HepG2 (cell line): ENCODE data around the gene PDCD2L. TPM values are rescaled to one million over a fixed set of nuclear protein-coding genes. Genes with fewer than 3 reads are reported as not detected.
A peak's percentile ranks its signal among the peaks of the same experiment; 100 is the strongest.

Experiments used
- ELF1 ChIP-seq: sonication (generic); formaldehyde crosslinking; IDR thresholded peaks from 2 replicates; pipeline ENCODE4 v1.4.0; 2020; ENCODE audit warnings: missing genetic modification reagents
- ELF3 ChIP-seq: IDR thresholded peaks from 2 replicates; pipeline ENCODE4 v1.6.1; 2016; ENCODE audit warnings: missing genetic modification reagents, missing compliant biosample characterization
- KLF13 ChIP-seq: sonication (generic); formaldehyde crosslinking; IDR thresholded peaks from 2 replicates; pipeline ENCODE4 v1.4.0; 2020; ENCODE audit warnings: mild to moderate bottlenecking, missing genetic modification reagents
- KLF16 ChIP-seq, 2 experiments: sonication (generic) in 1 of 2; formaldehyde crosslinking in 1 of 2; IDR thresholded peaks; 2 replicates each; pipeline versions ENCODE4 v1.6.1 to v1.8.0; 2016 to 2023; ENCODE audit warnings: missing genetic modification reagents in 2 of 2, missing compliant biosample characterization in 1 of 2
- NCOA5 ChIP-seq: sonication (generic); formaldehyde crosslinking; IDR thresholded peaks from 2 replicates; pipeline ENCODE4 v1.4.0; 2020; ENCODE audit warnings: missing genetic modification reagents
- NFRKB ChIP-seq: fragments of 450-650 bp; IDR thresholded peaks from 2 replicates; pipeline ENCODE4 v1.6.1; 2017
- REPIN1 ChIP-seq: sonication (generic); formaldehyde crosslinking; IDR thresholded peaks from 2 replicates; pipeline ENCODE4 v1.8.0; 2022; ENCODE audit warnings: missing genetic modification reagents, low read depth, mild to moderate bottlenecking, borderline replicate concordance
- SNAI1 ChIP-seq: sonication (generic); formaldehyde crosslinking; IDR thresholded peaks from 2 replicates; pipeline ENCODE4 v1.5.0; 2020; ENCODE audit warnings: mild to moderate bottlenecking, missing genetic modification reagents, borderline replicate concordance
- SP1 ChIP-seq, 2 experiments: fragments of 450-650 bp in 1 of 2; sonication (generic) in 1 of 2; formaldehyde crosslinking in 1 of 2; IDR thresholded peaks; 2 replicates each; pipeline versions ENCODE4 v1.4.0 to v1.6.1; 2016 to 2020; ENCODE audit warnings: missing genetic modification reagents in 1 of 2
- ZFP36L2 ChIP-seq: sonication (generic); formaldehyde crosslinking; IDR thresholded peaks from 2 replicates; pipeline ENCODE4 v1.4.0; 2020; ENCODE audit warnings: missing genetic modification reagents
- ZFY ChIP-seq: sonication (generic); formaldehyde crosslinking; IDR thresholded peaks from 2 replicates; pipeline ENCODE4 v1.4.0; 2020; ENCODE audit warnings: missing genetic modification reagents
- ZNF33B ChIP-seq: sonication (generic); formaldehyde crosslinking; IDR thresholded peaks from 2 replicates; pipeline ENCODE4 v1.5.1; 2020; ENCODE audit warnings: mild to moderate bottlenecking, missing genetic modification reagents
- ZNF350 ChIP-seq: sonication (generic); formaldehyde crosslinking; IDR thresholded peaks from 2 replicates; pipeline ENCODE4 v1.4.0; 2020; ENCODE audit warnings: mild to moderate bottlenecking, low read depth, missing genetic modification reagents, borderline replicate concordance
- ZNF430 ChIP-seq: sonication (generic); formaldehyde crosslinking; IDR thresholded peaks from 2 replicates; pipeline ENCODE4 v1.9.0; 2021; ENCODE audit warnings: mild to moderate bottlenecking, missing genetic modification reagents
- ZNF460 ChIP-seq: sonication (generic); formaldehyde crosslinking; IDR thresholded peaks from 2 replicates; pipeline ENCODE4 v1.5.1; 2020; ENCODE audit warnings: missing genetic modification reagents, mild to moderate bottlenecking, borderline replicate concordance
- ZNF75D ChIP-seq: sonication (generic); formaldehyde crosslinking; IDR thresholded peaks from 2 replicates; pipeline ENCODE4 v1.8.1; 2023; ENCODE audit warnings: missing genetic modification reagents, mild to moderate bottlenecking, borderline replicate concordance
- polyA plus RNA-seq, 8 experiments: library from polyadenylated mRNA; depleted of rRNA in 3 of 8; stranded (reverse) in 7 of 8; unstranded in 1 of 8; fragments of >200 nt; fragmentation: Illumina TruSeq in 4 of 8; extraction: Trizol in 4 of 8; gene quantifications; 2 replicates each; pipeline versions ENCODE4 v1.2.1 to v1.2.3, GENCODE V29; 2011 to 2016; ENCODE audit warnings: low read depth in 4 of 8, missing spikeins in 1 of 8, mixed read lengths in 1 of 8; ENCODE audit not compliant: insufficient read depth in 1 of 8
- total RNA-seq, 5 experiments: library from RNA; depleted of rRNA; stranded (reverse); fragments of >200 nt; fragmentation: Illumina TruSeq; extraction: Trizol; gene quantifications; 2 replicates each; pipeline ENCODE4 v1.2.3, GENCODE V29; 2016; ENCODE audit warnings: low read depth in 1 of 5
- TF ChIP-seq, protein P1 (sequence below): sonication (generic); formaldehyde crosslinking; IDR thresholded peaks from 2 replicates; pipeline ENCODE4 v1.4.0; 2020; ENCODE audit warnings: missing genetic modification reagents, mild to moderate bottlenecking, borderline replicate concordance
- TF ChIP-seq, protein P2 (sequence below): conservative IDR thresholded peaks from 2 replicates; pipeline ENCODE4 v1.6.1; 2018; ENCODE audit warnings: missing genetic modification reagents
- TF ChIP-seq, protein P3 (sequence below): sonication (generic); formaldehyde crosslinking; IDR thresholded peaks from 2 replicates; pipeline ENCODE4 v1.4.0; 2020; ENCODE audit warnings: missing genetic modification reagents
- TF ChIP-seq, protein P4 (sequence below): sonication (generic); formaldehyde crosslinking; IDR thresholded peaks from 2 replicates; pipeline ENCODE4 v1.4.0; 2020; ENCODE audit warnings: low read depth, mild to moderate bottlenecking, missing genetic modification reagents

The PDCD2L gene
- total and polyA plus RNA-seq, 2 of the 13 experiments (the other 11 are each of a cell fraction or from before 2014, with no cell fraction given): 29.3 to 35.2 TPM

DNA sequence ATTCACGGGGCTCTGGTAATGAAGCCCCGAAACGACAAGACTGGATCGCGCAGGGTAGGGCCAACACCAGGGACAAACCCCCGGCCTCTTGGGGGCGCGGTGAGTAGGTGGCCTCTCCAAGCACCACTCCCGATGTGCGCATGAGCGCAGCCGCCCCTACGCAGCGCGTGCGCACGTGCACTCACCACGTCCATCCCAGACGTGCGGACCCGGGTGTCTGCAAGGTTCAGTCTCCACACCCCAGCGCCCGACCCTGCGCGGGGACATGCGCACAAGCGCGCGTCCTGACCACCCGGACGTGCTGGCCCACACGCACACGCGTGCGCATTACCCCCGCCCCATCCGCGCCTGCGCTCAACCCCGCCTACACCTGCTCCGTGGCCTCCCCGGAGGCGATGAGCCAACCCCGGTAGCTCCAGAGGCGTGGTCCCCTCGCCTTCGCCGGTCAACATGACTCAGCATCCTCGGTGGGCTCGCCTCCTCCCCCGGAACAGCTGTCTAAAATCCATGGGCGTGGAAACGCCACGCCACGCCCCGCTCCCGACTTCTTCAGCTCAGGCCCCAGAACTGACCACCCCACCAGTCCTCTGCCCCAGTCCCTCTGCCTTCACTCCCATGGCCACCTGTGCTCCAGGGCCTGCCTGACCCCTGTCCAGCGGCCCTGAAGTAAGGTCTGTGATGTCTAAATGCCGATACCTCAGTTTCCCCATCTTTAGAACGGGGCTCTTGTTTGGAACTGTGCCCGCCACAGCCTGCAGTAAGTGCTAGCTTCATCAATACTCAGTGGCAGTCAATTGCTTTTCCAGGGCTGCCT lies 44.9 kb upstream of the PDCD2L start (continued):
- TF ChIP-seq, protein P1, sequence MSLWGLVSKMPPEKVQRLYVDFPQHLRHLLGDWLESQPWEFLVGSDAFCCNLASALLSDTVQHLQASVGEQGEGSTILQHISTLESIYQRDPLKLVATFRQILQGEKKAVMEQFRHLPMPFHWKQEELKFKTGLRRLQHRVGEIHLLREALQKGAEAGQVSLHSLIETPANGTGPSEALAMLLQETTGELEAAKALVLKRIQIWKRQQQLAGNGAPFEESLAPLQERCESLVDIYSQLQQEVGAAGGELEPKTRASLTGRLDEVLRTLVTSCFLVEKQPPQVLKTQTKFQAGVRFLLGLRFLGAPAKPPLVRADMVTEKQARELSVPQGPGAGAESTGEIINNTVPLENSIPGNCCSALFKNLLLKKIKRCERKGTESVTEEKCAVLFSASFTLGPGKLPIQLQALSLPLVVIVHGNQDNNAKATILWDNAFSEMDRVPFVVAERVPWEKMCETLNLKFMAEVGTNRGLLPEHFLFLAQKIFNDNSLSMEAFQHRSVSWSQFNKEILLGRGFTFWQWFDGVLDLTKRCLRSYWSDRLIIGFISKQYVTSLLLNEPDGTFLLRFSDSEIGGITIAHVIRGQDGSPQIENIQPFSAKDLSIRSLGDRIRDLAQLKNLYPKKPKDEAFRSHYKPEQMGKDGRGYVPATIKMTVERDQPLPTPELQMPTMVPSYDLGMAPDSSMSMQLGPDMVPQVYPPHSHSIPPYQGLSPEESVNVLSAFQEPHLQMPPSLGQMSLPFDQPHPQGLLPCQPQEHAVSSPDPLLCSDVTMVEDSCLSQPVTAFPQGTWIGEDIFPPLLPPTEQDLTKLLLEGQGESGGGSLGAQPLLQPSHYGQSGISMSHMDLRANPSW: peak; percentile 60; the same call in 1 of the 2 replicates
- TF ChIP-seq ZNF33B (CRISPR knock-in tag) (no peak), ZNF460 (CRISPR knock-in tag) (no peak), REPIN1 (peak; percentile 84), KLF13 (CRISPR knock-in tag) (no peak), ELF3 (CRISPR knock-in tag) (peak; percentile 65), NFRKB (no peak), ZNF350 (CRISPR knock-in tag) (peak; percentile 82), ZFY (peak; percentile 77), ELF1 (CRISPR knock-in tag) (peak; percentile 79; the same call in 1 of the 2 replicates), NCOA5 (no peak), SNAI1 (0 out of 2 replicates have a peak, but pooled peaks have one; percentile 31), SP1 (IDR thresholded peaks at IDR 0.05) (no peak), SP1 (CRISPR knock-in tag; IDR thresholded peaks at IDR 0.05) (peak; percentile 61), ZNF75D (no peak), ZNF430 (no peak), ZFP36L2 (CRISPR knock-in tag) (no peak; the same call in 1 of the 2 replicates), KLF16 (CRISPR knock-in tag; IDR thresholded peaks at IDR 0.05) (peak in 1 of 2 experiments; percentile 57; a peak in 2 of 4 replicates)
- TF ChIP-seq, protein P2, sequence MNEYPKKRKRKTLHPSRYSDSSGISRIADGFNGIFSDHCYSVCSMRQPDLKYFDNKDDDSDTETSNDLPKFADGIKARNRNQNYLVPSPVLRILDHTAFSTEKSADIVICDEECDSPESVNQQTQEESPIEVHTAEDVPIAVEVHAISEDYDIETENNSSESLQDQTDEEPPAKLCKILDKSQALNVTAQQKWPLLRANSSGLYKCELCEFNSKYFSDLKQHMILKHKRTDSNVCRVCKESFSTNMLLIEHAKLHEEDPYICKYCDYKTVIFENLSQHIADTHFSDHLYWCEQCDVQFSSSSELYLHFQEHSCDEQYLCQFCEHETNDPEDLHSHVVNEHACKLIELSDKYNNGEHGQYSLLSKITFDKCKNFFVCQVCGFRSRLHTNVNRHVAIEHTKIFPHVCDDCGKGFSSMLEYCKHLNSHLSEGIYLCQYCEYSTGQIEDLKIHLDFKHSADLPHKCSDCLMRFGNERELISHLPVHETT (CRISPR knock-in tag): peak; percentile 96
- TF ChIP-seq, protein P3, sequence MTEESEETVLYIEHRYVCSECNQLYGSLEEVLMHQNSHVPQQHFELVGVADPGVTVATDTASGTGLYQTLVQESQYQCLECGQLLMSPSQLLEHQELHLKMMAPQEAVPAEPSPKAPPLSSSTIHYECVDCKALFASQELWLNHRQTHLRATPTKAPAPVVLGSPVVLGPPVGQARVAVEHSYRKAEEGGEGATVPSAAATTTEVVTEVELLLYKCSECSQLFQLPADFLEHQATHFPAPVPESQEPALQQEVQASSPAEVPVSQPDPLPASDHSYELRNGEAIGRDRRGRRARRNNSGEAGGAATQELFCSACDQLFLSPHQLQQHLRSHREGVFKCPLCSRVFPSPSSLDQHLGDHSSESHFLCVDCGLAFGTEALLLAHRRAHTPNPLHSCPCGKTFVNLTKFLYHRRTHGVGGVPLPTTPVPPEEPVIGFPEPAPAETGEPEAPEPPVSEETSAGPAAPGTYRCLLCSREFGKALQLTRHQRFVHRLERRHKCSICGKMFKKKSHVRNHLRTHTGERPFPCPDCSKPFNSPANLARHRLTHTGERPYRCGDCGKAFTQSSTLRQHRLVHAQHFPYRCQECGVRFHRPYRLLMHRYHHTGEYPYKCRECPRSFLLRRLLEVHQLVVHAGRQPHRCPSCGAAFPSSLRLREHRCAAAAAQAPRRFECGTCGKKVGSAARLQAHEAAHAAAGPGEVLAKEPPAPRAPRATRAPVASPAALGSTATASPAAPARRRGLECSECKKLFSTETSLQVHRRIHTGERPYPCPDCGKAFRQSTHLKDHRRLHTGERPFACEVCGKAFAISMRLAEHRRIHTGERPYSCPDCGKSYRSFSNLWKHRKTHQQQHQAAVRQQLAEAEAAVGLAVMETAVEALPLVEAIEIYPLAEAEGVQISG: peak; percentile 80
- TF ChIP-seq, protein P4, sequence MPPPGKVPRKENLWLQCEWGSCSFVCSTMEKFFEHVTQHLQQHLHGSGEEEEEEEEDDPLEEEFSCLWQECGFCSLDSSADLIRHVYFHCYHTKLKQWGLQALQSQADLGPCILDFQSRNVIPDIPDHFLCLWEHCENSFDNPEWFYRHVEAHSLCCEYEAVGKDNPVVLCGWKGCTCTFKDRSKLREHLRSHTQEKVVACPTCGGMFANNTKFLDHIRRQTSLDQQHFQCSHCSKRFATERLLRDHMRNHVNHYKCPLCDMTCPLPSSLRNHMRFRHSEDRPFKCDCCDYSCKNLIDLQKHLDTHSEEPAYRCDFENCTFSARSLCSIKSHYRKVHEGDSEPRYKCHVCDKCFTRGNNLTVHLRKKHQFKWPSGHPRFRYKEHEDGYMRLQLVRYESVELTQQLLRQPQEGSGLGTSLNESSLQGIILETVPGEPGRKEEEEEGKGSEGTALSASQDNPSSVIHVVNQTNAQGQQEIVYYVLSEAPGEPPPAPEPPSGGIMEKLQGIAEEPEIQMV (CRISPR knock-in tag): no peak
